ENCODE measurements around the gene PIK3R2. TPM values are rescaled to one million over a fixed set of nuclear protein-coding genes. Genes with fewer than 3 reads are reported as not detected.
A peak's percentile ranks its signal among the peaks of the same experiment; 100 is the strongest.

PIK3R2 gene
- total RNA-seq, 1 donor from 2014 or later: 43.1 TPM

DNA sequence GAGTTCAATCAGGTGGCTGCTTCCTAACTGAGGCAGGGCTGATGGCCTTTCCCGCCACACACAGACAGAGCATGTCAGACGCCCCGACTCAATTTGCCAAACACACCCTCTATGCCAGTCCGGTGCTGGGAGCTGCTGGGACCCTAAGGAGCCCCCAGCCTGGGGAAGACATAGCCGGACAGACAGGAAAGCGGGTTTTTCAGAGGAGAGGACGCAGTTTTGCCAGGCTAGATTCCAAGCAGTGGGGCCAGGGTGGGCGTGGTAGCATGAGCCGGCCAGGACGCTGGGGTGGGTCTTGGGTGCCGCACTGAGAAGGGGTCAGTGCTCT lies 35.6 kb upstream of the PIK3R2 start:
- TF ChIP-seq, protein P1, sequence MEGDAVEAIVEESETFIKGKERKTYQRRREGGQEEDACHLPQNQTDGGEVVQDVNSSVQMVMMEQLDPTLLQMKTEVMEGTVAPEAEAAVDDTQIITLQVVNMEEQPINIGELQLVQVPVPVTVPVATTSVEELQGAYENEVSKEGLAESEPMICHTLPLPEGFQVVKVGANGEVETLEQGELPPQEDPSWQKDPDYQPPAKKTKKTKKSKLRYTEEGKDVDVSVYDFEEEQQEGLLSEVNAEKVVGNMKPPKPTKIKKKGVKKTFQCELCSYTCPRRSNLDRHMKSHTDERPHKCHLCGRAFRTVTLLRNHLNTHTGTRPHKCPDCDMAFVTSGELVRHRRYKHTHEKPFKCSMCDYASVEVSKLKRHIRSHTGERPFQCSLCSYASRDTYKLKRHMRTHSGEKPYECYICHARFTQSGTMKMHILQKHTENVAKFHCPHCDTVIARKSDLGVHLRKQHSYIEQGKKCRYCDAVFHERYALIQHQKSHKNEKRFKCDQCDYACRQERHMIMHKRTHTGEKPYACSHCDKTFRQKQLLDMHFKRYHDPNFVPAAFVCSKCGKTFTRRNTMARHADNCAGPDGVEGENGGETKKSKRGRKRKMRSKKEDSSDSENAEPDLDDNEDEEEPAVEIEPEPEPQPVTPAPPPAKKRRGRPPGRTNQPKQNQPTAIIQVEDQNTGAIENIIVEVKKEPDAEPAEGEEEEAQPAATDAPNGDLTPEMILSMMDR (IDR thresholded peaks at IDR 0.05): no peak
- Histone ChIP-seq H3K27ac (no peak overlapping the region), H3K27me3 (no peaks in the 10 kb centered on the region), H3K4me1 (peaks cover 0 to 16% of the 10 kb centered on the region in 2 donors), H3K36me3 (peaks cover under 1 to 3% of the 10 kb centered on the region in 2 donors), H3K9me3 (no peaks in the 10 kb centered on the region), H3K4me3 (peak overlapping the region; percentile 71 to 73)
- DNase-seq (ENCODE audit: low spot score in 2 of 2): no peak
- intact Hi-C loops (cut with DNase I): loop anchor here (1.0 to 10.0 kb wide), 2 partner anchors 23 to 137 kb away; a partner anchor contains a TSS

DNA sequence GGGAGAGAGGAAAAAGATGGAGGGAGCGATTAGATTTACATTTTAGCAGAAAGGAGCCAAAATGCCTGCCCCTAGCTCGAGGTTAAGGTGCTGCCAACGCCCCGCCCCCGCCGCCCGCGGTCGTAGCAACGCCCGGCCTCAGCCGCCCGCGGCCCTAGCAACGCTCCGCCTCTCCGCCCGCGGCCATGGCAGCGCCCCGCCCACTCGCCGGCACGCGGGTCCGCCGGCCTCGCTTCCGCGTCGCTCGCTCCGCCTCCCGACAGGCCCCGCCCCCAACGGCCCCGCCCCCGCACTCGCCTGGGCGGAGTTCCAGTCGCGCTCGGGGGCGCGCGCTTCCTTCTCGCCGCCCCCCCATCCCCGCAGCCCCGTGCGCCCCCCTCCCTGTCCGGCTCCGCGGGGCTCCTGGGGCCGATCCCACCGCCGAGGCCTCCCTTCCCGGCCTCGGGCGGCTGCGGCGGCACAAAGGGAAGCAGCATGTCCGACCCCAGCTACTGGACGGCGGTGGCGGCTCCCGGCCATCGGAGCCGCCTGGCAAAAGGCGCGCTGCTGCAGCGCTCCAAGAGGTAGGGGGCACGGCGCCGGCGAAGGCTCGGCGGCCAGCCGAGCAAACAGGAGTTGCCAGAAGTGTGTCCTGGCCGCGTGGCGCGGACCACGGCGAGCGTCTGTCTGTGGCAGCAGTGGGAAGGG lies 35.1 kb upstream of the PIK3R2 start:
- DNase-seq (ENCODE audit: low spot score in 2 of 2): peak; percentile 34 to 90
- Histone ChIP-seq H3K27ac (peak overlapping the region; percentile 66 to 74), H3K27me3 (no peaks in the 10 kb centered on the region), H3K9me3 (no peaks in the 10 kb centered on the region), H3K36me3 (peaks cover 6 to 8% of the 10 kb centered on the region in 2 donors), H3K4me1 (peaks cover 0 to 16% of the 10 kb centered on the region in 2 donors), H3K4me3 (peak overlapping the region; percentile 71 to 73)
- TF ChIP-seq, protein P1 (IDR thresholded peaks at IDR 0.05): peak in 1 of 3 experiments; percentile 8
- intact Hi-C loops (cut with DNase I): loop anchor here (1.0 to 10.0 kb wide), 3 partner anchors 24 to 137 kb away; partner anchors contain the start of gene PIK3R2

DNA sequence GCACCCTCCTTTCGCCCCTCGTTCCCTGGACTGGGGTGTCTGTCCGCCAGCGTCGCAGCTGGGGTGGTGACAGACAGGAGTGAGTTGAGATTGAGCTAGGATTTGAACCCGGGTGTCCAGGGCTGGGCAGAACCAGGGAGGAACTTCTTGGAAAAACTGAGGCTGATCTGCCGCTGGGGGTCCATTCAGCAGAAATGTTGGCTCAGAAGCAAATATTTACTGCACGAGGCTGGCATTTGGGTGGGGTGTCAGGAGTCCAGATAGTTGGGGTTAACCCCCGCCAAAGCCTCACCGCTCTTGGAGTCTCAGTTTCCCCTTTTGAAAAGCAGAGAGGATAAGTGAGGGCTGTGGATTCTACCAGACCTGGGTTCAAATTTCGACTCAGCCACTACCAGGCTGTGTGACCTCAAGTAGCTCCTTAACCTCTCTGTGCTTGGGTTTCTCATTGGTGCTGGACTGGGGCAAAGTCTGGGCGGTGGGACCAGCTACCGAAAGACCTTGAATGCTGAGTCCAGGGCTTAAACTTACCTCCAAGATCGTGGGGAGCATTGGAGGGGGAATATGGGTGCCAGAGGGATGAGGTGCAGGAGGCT lies 34.4 kb upstream of the PIK3R2 start:
- peak overlapping the region; percentile 66 to 74 for H3K27ac ChIP-seq
- intact Hi-C loops (cut with DNase I): loop anchor here (2.0 to 10.0 kb wide), 2 partner anchors 34 to 136 kb away; partner anchors contain the start of gene PIK3R2

DNA sequence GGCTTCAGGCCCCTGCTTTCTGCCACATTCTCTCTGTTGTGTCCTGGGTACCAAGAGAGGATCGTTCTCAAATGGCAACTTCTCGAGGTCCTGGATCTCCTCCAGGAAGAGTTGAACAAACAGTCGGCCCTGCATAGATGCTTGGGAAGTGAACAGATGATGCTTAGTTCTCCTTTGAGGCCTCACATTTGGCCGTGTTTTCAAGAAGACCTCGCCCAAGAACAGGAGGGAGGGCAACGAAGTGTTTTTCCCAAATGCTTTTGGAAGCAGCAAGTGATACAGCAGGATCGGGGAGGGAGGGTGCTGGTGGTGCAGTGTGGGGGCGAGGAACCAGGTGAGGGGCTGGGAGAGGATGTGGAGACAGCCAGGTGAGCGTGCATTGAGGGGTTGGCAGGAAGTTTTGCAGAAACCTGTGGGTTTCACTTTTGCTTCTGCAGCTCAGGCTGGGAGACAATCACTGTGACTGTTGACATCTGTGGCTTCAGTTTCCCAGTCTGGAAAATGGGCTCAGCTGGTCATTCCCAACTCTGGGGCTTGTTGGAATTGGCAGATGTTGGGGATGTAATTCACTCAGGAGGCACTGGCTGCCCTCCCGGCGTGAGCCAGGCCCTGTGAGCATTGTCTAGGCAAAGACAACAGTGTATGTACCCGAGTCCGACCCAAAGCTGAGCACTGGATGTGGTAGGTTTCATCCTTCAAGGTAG lies 33.8 kb upstream of the PIK3R2 start:
- peak overlapping the region in 1 of 2 donors; percentile 8 for H3K4me3 ChIP-seq
- intact Hi-C loops (cut with DNase I): loop anchor here (2.0 to 10.0 kb wide), 2 partner anchors 34 to 136 kb away; partner anchors contain the start of gene PIK3R2

More for the DNA sequence above, 34.4 kb upstream of the PIK3R2 start:
- no peak for DNase-seq (ENCODE audit: low spot score in 2 of 2)
- H3K27me3 ChIP-seq: no peaks in the 10 kb centered on the region
- no peaks in the 10 kb centered on the region for H3K9me3 ChIP-seq
- peak overlapping the region; percentile 71 to 73 for H3K4me3 ChIP-seq
- TF ChIP-seq, protein P1 (IDR thresholded peaks at IDR 0.05): no peak
- peaks cover 0 to 16% of the 10 kb centered on the region in 2 donors for H3K4me1 ChIP-seq
- H3K36me3 ChIP-seq: peaks cover 12 to 13% of the 10 kb centered on the region in 2 donors

DNA sequence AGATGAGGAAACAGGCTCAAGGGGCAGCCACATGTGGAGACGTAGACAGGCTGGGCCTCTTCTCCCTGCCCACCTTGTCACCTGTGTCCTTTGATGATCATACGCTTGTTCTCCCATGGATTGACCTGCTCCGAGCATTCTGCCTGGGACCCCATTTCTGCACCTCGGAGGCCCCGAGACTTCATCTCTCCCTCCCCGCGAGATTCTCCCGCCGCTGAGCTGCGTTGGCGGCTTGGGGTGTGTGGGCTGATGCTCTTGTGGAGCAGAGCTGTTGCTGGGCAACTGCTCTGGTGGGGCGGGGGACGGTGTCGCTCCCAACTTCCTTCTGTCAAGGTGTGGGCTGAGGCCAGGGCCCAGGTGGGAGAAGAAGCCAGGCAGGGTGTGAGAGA lies 33.3 kb upstream of the PIK3R2 start:
- no peaks in the 10 kb centered on the region for H3K27me3 ChIP-seq
- no peak overlapping the region for H3K4me3 ChIP-seq
- intact Hi-C loops (cut with DNase I): loop anchor here (2.0 to 10.0 kb wide), 2 partner anchors 33 to 135 kb away; partner anchors contain the start of gene PIK3R2
- TF ChIP-seq, protein P1 (IDR thresholded peaks at IDR 0.05): no peak
- peaks cover 0 to 16% of the 10 kb centered on the region in 2 donors for H3K4me1 ChIP-seq
- peaks cover 21 to 25% of the 10 kb centered on the region in 2 donors for H3K36me3 ChIP-seq
- DNase-seq (ENCODE audit: low spot score in 2 of 2): no peak
- no peak overlapping the region for H3K27ac ChIP-seq
- H3K9me3 ChIP-seq: no peaks in the 10 kb centered on the region

More for the DNA sequence above, 33.8 kb upstream of the PIK3R2 start:
- Histone ChIP-seq H3K27me3 (no peaks in the 10 kb centered on the region), H3K9me3 (no peaks in the 10 kb centered on the region), H3K27ac (peak overlapping the region; percentile 66 to 74), H3K36me3 (peaks cover 16 to 19% of the 10 kb centered on the region in 2 donors), H3K4me1 (peaks cover 0 to 16% of the 10 kb centered on the region in 2 donors)
- no peak for DNase-seq (ENCODE audit: low spot score in 2 of 2)
- TF ChIP-seq, protein P1 (IDR thresholded peaks at IDR 0.05): no peak

Measured in ascending aorta (tissue), 2 donors.